ENCODE data around the gene SHISA8. TPM values are rescaled to one million over a fixed set of nuclear protein-coding genes. Genes with fewer than 3 reads are reported as not detected.

Gene SHISA8
- total RNA-seq, 2 experiments from 2014 or later, result 0.56 to 0.60 TPM

DNA sequence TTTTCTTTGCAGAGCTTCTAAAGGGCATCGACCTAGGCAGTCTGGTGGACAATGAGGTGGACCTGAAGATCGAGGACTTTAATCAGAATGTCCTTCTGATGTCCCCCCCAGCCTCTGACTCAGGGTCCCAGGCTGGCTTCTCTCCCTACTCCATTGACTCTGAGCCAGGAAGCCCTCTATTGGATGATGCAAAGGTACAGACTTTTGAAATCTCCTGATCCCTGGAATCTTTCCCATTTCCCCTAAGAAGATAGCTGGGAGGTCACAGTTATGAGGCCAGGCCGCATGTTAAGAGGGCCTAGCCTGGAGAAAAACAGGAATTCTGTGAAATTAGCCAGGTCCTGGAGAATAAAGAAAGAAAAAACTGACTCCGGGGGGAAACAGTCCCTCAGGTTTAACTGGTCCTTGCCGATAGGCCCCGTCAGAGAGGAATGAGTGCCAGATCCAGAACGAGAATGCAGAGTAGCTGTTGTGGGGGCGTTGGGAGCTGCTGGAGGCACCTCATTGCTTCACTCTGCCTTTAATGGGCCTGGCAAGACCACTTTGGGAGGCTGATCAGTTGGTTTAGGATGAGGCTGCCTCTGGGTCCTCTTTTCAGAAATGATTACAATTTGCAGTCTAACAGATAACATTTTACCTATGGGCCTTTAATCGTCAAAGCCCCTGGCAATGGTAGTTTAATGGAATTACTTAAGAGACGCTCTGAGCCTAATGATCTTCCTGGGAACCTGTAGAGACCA is 39.2 kb downstream of the SHISA8 start:
- Histone ChIP-seq H3K27me3 (ENCODE audit: control insufficient read depth in 1 of 2, insufficient read depth in 2 of 2, low read length in 2 of 2) (no peaks in the 10 kb centered on the region), H3K4me1 (ENCODE audit: insufficient read depth, low read length) (peaks cover 15% of the 10 kb centered on the region), H3K9me3 (ENCODE audit: control insufficient read depth in 1 of 2, insufficient read depth in 1 of 2, low read length in 2 of 2) (no peaks in the 10 kb centered on the region), H3K27ac (ENCODE audit: low read depth in 1 of 2, low read length in 2 of 2) (no peak overlapping the region), H3K36me3 (ENCODE audit: insufficient read depth, low read length) (peaks cover 80% of the 10 kb centered on the region), H3K4me3 (ENCODE audit: low read length) (no peak overlapping the region)
- POLR2A ChIA-PET, result no interaction called here
- H3K4me3 Mint-ChIP-seq, result no peak overlapping the region
- TF ChIP-seq, protein P1, sequence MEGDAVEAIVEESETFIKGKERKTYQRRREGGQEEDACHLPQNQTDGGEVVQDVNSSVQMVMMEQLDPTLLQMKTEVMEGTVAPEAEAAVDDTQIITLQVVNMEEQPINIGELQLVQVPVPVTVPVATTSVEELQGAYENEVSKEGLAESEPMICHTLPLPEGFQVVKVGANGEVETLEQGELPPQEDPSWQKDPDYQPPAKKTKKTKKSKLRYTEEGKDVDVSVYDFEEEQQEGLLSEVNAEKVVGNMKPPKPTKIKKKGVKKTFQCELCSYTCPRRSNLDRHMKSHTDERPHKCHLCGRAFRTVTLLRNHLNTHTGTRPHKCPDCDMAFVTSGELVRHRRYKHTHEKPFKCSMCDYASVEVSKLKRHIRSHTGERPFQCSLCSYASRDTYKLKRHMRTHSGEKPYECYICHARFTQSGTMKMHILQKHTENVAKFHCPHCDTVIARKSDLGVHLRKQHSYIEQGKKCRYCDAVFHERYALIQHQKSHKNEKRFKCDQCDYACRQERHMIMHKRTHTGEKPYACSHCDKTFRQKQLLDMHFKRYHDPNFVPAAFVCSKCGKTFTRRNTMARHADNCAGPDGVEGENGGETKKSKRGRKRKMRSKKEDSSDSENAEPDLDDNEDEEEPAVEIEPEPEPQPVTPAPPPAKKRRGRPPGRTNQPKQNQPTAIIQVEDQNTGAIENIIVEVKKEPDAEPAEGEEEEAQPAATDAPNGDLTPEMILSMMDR (IDR thresholded peaks at IDR 0.05), result no peak
- no peaks in the 10 kb centered on the region for H3K27me3 Mint-ChIP-seq
- DNase-seq (no peak), ATAC-seq (ENCODE audit: poor library complexity) (no peak)
- no peaks in the 10 kb centered on the region for H3K9me3 Mint-ChIP-seq
- peak overlapping the region; percentile 62 for H3K27ac Mint-ChIP-seq
- peaks cover 85% of the 10 kb centered on the region for H3K36me3 Mint-ChIP-seq (ENCODE audit: low read depth)
- intact Hi-C loops (cut with DNase I, micrococcal nuclease), result no loop called here
- H3K4me1 Mint-ChIP-seq (ENCODE audit: low read depth), result peaks cover 29% of the 10 kb centered on the region
- CTCF ChIA-PET, result interaction anchor here (0.6 to 1.4 kb wide), 3 partner anchors 18 to 65 kb away, joined by 3 to 4 read pairs (median 4); no protein-coding TSS in a partner anchor

DNA sequence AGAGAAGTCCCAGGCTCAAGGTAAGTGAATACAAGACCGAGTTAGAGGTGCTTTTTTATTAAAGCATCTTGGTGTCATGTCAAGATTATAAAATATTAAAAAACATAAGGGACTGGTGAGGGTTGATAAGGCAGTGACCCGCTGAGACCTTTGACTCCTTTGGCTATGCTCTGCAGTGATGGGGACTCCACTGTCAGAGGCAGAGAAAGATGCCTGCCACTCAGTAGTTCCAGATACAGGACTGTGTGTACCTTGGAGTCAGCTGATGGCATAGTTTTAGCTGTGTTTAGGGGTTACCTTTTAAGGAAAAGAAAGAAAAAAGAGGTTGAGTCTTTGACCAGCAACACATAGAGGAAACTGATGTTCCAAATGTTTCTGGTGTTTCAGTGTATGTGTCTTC is 40.8 kb downstream of the SHISA8 start:
- ChIA-PET CTCF (interaction anchor here (0.8 kb wide), 1 partner anchor 12 kb away, joined by 3 read pairs; no protein-coding TSS in a partner anchor), POLR2A (interaction anchor here (1.6 kb wide), 1 partner anchor 41 kb away, joined by 6 read pairs; the partner anchor contains the start of gene SREBF2)
- peaks cover 75% of the 10 kb centered on the region for H3K36me3 ChIP-seq (ENCODE audit: insufficient read depth, low read length)
- H3K4me1 ChIP-seq (ENCODE audit: insufficient read depth, low read length), result peaks cover 15% of the 10 kb centered on the region
- ATAC-seq (ENCODE audit: poor library complexity) (no peak), DNase-seq (no peak)
- Mint-ChIP-seq H3K36me3 (ENCODE audit: low read depth) (peaks cover 73% of the 10 kb centered on the region), H3K9me3 (no peaks in the 10 kb centered on the region), H3K4me1 (ENCODE audit: low read depth) (peaks cover 29% of the 10 kb centered on the region), H3K27me3 (no peaks in the 10 kb centered on the region), H3K4me3 (no peak overlapping the region), H3K27ac (peak overlapping the region; percentile 89)
- TF ChIP-seq, protein P1 (IDR thresholded peaks at IDR 0.05), result no peak
- H3K27ac ChIP-seq (ENCODE audit: low read depth in 1 of 2, low read length in 2 of 2), result no peak overlapping the region
- H3K27me3 ChIP-seq (ENCODE audit: control insufficient read depth in 1 of 2, insufficient read depth in 2 of 2, low read length in 2 of 2), result no peaks in the 10 kb centered on the region
- no peaks in the 10 kb centered on the region for H3K9me3 ChIP-seq (ENCODE audit: control insufficient read depth in 1 of 2, insufficient read depth in 1 of 2, low read length in 2 of 2)
- intact Hi-C loops (cut with DNase I, micrococcal nuclease), result loop anchor here (5.0 kb wide), 1 partner anchor 42 kb away; the partner anchor contains the start of gene SREBF2 (in 2 of the 2)
- H3K4me3 ChIP-seq (ENCODE audit: low read length), result no peak overlapping the region

DNA sequence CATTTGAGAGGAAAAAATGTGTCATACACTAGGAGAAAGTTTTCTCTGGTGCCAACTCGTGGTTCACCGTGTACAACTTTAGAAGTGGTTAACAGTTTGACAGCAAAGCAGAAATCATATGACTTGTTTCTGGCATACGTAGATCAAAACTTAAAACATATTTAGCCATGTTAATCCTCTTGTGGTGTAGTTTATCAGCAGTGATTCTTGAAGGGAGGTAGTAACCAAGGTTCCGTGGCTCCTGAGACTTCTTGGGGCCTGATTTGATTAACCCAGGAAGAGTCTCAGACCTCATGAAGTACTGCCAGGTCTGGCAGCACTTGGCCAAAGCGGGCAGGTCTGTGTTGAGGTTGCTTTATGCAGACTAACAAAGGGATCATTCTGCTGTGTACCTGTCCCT is 41.5 kb downstream of the SHISA8 start:
- Histone ChIP-seq H3K4me3 (ENCODE audit: low read length) (no peak overlapping the region), H3K27me3 (ENCODE audit: control insufficient read depth in 1 of 2, insufficient read depth in 2 of 2, low read length in 2 of 2) (no peaks in the 10 kb centered on the region), H3K9me3 (ENCODE audit: control insufficient read depth in 1 of 2, insufficient read depth in 1 of 2, low read length in 2 of 2) (no peaks in the 10 kb centered on the region), H3K36me3 (ENCODE audit: insufficient read depth, low read length) (peaks cover 75% of the 10 kb centered on the region), H3K27ac (ENCODE audit: low read depth in 1 of 2, low read length in 2 of 2) (peak overlapping the region; percentile 39 to 46), H3K4me1 (ENCODE audit: insufficient read depth, low read length) (peaks cover 15% of the 10 kb centered on the region)
- Mint-ChIP-seq H3K4me1 (ENCODE audit: low read depth) (peaks cover 29% of the 10 kb centered on the region), H3K9me3 (no peaks in the 10 kb centered on the region), H3K27ac (peak overlapping the region; percentile 89), H3K27me3 (no peaks in the 10 kb centered on the region), H3K36me3 (ENCODE audit: low read depth) (peaks cover 73% of the 10 kb centered on the region), H3K4me3 (peak overlapping the region; percentile 46)
- ChIA-PET CTCF (interaction anchor here (1.4 kb wide), 2 partner anchors 16 to 67 kb away, joined by 4 read pairs; no protein-coding TSS in a partner anchor), POLR2A (interaction anchor here (1.2 kb wide), 1 partner anchor 67 kb away, joined by 3 read pairs; no protein-coding TSS in a partner anchor)
- intact Hi-C loops (cut with DNase I, micrococcal nuclease), result loop anchor here (1.0 to 5.0 kb wide), 3 partner anchors 11 to 41 kb away; partner anchors contain the start of gene SREBF2 (in 2 of the 2)
- TF ChIP-seq, protein P1 (IDR thresholded peaks at IDR 0.05), result no peak
- DNase-seq, result peak in 5 of 14 experiments; percentile 31 to 72 (median 69)
- peak; percentile 80 for ATAC-seq (ENCODE audit: poor library complexity)
